Stomach smooth muscle (tissue), 2 donors: Measurements from ENCODE around the gene FREM2.

Source experiments
- H3K27ac ChIP-seq: one replicate; pipeline ENCODE4 v1.7.0; 2013; ENCODE audit warnings: mild to moderate bottlenecking, low read length, inconsistent platforms
- H3K27me3 ChIP-seq, 2 donors: one replicate each; pipeline ENCODE4 v1.7.0; 2013; ENCODE audit warnings: low read length in 2 of 2; ENCODE audit not compliant: insufficient read depth in 2 of 2, control insufficient read depth in 1 of 2
- H3K36me3 ChIP-seq, 2 donors: one replicate each; pipeline ENCODE4 v1.7.0; 2013; ENCODE audit warnings: low read length in 2 of 2; ENCODE audit not compliant: control insufficient read depth in 2 of 2, insufficient read depth in 2 of 2
- H3K4me1 ChIP-seq: one replicate; pipeline ENCODE4 v1.7.0; 2013; ENCODE audit warnings: low read length; ENCODE audit not compliant: control insufficient read depth, insufficient read depth
- H3K4me3 ChIP-seq, 2 donors: one replicate each; pipeline ENCODE4 v1.7.0; 2013; ENCODE audit warnings: low read length in 2 of 2
- H3K9ac ChIP-seq, 2 donors: one replicate each; pipeline ENCODE4 v1.7.0; 2013; ENCODE audit warnings: low read length in 2 of 2, mild to moderate bottlenecking in 1 of 2
- H3K9me3 ChIP-seq, 2 donors: one replicate each; pipeline ENCODE4 v1.7.0; 2013; ENCODE audit warnings: low read length in 2 of 2; ENCODE audit not compliant: control insufficient read depth in 2 of 2
- donor health status: healthy.
- donor health status: Pancreatic carcinoma.

FREM2 gene

DNA sequence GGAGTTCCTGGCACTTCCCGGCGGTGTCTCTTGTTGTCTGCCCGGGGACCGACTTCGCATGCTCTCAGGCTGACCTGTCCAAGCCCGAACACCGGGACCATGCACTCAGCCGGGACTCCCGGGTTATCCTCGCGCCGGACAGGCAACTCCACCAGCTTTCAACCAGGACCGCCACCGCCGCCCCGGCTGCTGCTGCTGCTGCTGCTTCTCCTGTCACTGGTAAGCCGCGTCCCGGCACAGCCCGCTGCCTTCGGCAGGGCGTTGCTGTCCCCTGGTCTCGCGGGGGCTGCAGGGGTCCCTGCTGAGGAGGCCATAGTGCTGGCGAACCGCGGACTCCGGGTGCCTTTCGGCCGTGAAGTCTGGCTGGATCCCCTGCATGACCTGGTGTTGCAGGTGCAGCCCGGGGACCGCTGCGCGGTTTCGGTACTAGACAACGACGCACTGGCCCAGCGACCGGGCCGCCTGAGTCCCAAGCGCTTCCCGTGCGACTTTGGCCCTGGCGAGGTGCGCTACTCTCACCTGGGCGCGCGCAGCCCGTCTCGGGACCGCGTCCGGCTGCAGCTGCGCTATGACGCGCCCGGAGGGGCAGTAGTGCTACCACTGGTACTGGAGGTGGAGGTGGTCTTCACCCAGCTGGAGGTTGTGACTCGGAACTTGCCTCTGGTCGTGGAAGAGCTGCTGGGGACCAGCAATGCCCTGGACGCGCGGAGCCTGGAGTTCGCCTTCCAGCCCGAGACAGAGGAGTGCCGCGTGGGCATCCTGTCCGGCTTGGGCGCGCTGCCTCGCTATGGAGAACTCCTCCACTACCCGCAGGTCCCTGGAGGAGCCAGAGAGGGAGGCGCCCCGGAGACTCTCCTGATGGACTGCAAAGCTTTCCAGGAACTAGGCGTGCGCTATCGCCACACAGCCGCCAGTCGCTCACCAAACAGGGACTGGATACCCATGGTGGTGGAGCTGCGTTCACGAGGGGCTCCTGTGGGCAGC, 661 bp downstream of the FREM2 start:
- Histone ChIP-seq H3K36me3 (no peaks in the 10 kb centered on the region), H3K27ac (no peak overlapping the region), H3K9me3 (no peaks in the 10 kb centered on the region), H3K4me1 (peaks cover 16% of the 10 kb centered on the region), H3K4me3 (peak overlapping the region; percentile 76 to 80), H3K27me3 (peaks cover 6 to 7% of the 10 kb centered on the region in 2 donors), H3K9ac (no peak overlapping the region)

DNA sequence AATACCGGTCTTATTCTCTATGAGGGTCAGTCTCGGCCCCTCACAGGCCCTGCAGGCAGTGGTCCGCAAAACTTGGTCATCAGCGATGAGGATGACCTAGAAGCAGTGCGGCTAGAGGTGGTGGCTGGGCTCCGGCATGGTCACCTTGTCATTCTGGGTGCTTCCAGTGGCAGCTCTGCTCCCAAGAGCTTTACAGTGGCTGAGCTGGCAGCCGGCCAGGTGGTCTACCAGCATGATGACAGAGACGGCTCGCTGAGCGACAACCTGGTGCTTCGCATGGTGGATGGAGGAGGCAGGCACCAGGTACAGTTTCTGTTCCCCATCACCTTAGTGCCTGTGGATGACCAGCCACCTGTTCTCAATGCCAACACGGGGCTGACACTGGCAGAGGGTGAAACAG, 1.8 kb downstream of the FREM2 start:
- Histone ChIP-seq H3K36me3 (no peaks in the 10 kb centered on the region), H3K4me3 (no peak overlapping the region), H3K9ac (no peak overlapping the region), H3K27me3 (peaks cover 6 to 7% of the 10 kb centered on the region in 2 donors), H3K27ac (no peak overlapping the region), H3K9me3 (no peaks in the 10 kb centered on the region), H3K4me1 (peaks cover 22% of the 10 kb centered on the region)

DNA sequence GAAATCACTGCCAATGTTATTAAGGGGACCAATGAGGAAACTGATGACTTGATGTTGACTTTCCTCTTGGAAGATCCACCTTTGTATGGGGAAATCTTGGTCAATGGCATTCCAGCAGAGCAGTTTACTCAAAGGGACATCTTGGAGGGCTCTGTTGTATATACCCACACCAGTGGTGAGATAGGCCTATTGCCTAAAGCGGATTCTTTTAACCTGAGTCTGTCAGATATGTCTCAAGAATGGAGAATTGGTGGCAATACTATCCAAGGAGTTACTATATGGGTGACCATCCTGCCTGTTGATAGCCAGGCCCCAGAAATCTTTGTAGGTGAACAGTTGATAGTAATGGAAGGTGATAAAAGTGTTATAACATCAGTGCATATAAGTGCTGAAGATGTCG, 3.4 kb downstream of the FREM2 start:
- no peak overlapping the region for H3K27ac ChIP-seq
- H3K4me1 ChIP-seq: peaks cover 22% of the 10 kb centered on the region
- no peaks in the 10 kb centered on the region for H3K9me3 ChIP-seq
- no peak overlapping the region for H3K9ac ChIP-seq
- H3K4me3 ChIP-seq: no peak overlapping the region
- no peaks in the 10 kb centered on the region for H3K36me3 ChIP-seq
- H3K27me3 ChIP-seq: peaks cover 6 to 7% of the 10 kb centered on the region in 2 donors

DNA sequence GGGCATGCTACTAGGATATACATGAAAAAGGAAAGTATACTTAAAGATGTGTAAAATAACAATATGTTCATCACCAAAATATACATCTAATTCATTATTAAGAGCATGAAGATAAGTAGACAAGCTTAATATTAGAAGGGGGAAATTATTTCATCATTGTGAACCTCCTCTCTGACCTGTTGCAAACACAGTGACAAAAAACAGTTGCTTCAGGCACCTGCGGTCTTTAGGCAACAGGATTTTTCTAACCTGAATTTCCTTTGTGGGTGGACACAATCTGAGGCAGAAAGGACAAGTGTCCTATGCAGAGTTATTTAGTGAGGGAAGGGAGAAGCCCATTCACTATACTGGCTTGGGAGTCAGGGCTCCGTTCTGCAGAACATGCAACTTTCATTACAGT, 6.3 kb downstream of the FREM2 start:
- H3K27me3 ChIP-seq: peaks cover 0 to 1% of the 10 kb centered on the region in 2 donors
- no peak overlapping the region for H3K9ac ChIP-seq
- peak overlapping the region in 1 of 2 donors; percentile 49 for H3K4me3 ChIP-seq
- H3K27ac ChIP-seq: no peak overlapping the region
- no peaks in the 10 kb centered on the region for H3K36me3 ChIP-seq
- H3K9me3 ChIP-seq: no peaks in the 10 kb centered on the region
- H3K4me1 ChIP-seq: peaks cover 8% of the 10 kb centered on the region

DNA sequence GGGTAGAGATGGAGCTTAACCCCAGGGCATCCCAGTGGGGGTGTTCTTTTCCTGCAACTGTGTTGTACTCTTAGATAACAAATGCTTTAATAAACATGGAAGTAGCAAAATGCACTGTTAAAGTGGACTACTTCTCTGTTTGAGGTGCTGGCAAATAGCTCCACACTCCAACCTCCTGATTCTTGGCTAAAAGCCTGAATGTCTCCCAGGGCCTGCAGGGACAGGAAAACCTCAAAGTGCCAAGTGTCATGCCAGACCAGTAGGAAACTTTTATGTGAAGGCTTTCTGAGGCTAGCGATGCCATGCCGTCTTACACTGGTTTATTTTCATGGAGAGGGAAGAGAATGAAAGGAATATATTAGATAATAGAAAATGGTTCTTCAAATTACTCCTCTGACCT, 6.8 kb downstream of the FREM2 start:
- H3K27ac ChIP-seq: no peak overlapping the region
- H3K27me3 ChIP-seq: no peaks in the 10 kb centered on the region
- H3K36me3 ChIP-seq: no peaks in the 10 kb centered on the region
- H3K9me3 ChIP-seq: no peaks in the 10 kb centered on the region
- peaks cover 5% of the 10 kb centered on the region for H3K4me1 ChIP-seq
- no peak overlapping the region for H3K9ac ChIP-seq
- H3K4me3 ChIP-seq: peak overlapping the region in 1 of 2 donors; percentile 49

DNA sequence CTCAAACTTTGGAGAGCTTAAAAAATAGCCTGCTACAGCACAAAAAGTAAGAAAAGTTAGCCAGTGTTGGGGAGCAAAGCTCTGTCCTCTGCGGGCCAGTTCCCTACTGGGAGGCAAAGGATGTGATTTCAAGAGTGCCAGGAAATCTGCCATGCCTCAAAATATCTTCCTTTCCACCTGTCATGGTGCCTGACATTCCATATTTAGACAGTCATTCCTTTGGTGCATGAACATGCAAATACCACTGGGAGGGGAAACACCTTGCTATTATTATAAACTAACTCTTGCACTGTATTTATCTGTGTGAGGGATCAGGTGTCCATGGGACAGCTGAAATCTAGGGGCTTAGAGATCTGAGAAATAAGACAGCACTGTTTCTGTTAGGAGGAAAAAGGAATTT, 10.3 kb downstream of the FREM2 start:
- Histone ChIP-seq H3K4me3 (no peak overlapping the region), H3K27me3 (no peaks in the 10 kb centered on the region), H3K36me3 (no peaks in the 10 kb centered on the region), H3K9me3 (no peaks in the 10 kb centered on the region), H3K9ac (no peak overlapping the region), H3K27ac (no peak overlapping the region), H3K4me1 (peaks cover 5% of the 10 kb centered on the region)

DNA sequence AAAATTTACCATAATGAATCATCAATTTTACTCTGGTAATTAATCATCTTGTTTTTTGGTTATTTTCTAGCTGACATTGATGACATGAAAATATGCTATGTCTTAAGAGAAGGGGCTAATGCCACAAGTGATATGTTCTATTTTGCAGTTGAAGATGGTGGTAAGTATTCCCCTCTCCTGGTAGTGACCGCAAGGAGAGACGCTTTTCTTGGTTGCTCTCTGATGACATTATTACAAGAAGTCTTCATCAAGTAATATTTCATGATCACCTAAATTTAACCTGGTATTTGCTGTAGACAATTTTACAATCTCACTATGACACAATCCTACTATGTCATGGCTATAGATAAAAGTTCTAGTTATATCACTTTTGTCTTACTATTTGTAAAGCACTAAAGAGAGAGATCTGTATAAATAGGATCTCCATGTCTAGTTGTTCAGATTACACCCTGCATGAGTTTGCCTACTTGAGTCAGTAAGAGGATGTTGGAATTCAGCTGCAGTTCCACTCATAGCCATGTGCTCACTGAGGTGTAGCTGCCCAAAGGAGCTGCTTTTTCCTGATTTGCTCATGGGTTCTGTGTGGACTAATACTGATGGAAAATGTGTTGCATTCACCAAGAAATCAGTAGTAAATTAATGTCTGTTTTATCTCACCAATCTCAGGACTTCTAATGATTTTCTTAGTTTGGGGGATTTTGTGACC, 10.9 kb downstream of the FREM2 start:
- no peak overlapping the region for H3K9ac ChIP-seq
- no peaks in the 10 kb centered on the region for H3K27me3 ChIP-seq
- peaks cover 5% of the 10 kb centered on the region for H3K4me1 ChIP-seq
- no peaks in the 10 kb centered on the region for H3K36me3 ChIP-seq
- H3K9me3 ChIP-seq: no peaks in the 10 kb centered on the region
- H3K4me3 ChIP-seq: no peak overlapping the region
- no peak overlapping the region for H3K27ac ChIP-seq

DNA sequence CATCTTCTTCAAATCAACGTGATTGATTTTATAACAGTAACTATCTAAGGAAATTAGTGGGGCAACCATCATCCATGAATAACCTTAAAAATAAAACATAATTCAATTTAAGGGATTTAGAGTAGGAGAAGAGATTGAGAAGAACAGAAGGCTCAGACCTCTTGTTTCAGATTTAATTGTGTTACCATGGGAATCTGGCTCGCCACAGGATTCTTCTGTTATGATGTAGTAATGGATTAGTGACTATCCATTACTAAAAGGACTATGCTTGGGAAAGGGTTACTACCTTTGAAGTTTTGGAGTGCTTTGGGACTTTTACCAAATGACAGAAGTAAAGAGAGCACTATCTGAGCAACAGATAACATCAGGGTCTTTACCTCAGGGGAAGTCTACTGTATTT, 13.2 kb downstream of the FREM2 start:
- no peak overlapping the region for H3K4me3 ChIP-seq
- H3K27ac ChIP-seq: no peak overlapping the region
- no peaks in the 10 kb centered on the region for H3K9me3 ChIP-seq
- no peak overlapping the region for H3K9ac ChIP-seq
- no peaks in the 10 kb centered on the region for H3K4me1 ChIP-seq
- H3K36me3 ChIP-seq: no peaks in the 10 kb centered on the region
- H3K27me3 ChIP-seq: no peaks in the 10 kb centered on the region

DNA sequence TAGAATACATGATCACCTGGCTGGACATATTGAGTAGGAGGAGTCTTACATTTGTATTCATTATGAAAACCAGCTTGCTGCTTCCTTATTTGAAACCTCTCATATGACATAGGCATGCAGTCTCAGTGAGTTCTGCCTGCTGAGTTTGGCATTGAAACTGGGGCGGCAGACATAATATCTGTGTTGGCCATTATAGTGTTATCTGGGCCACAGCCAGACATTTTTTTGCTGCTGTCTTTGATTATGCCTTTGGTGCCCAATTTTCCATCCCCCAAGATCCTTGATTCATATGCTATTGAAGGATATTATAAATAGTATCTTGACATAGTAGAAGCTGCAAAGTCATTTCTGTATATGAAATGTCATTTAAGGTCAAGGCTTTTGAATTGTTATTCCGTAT, 15.8 kb downstream of the FREM2 start:
- Histone ChIP-seq H3K27ac (no peak overlapping the region), H3K9ac (no peak overlapping the region)

DNA sequence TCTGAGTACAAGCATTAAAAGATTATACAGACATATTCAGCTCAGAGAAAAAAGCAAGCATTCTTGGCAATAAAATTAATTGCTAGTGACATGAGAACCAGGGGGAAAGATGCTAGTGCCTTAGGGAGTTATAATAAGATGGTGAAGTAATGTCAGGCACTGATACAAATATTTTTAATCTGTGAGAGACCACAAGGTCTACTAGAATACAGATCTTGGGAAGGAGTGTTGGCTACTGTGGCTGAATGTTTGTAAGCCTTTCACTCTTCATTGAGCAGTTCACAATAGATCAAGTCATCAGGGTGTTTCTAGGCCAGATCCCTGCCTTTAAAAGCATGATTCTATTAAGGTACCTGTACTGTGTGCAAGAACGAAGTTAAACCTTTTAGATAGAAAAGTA, 16.4 kb downstream of the FREM2 start:
- no peaks in the 10 kb centered on the region for H3K4me1 ChIP-seq
- no peaks in the 10 kb centered on the region for H3K9me3 ChIP-seq
- H3K27ac ChIP-seq: no peak overlapping the region
- H3K36me3 ChIP-seq: no peaks in the 10 kb centered on the region
- H3K9ac ChIP-seq: no peak overlapping the region
- no peaks in the 10 kb centered on the region for H3K27me3 ChIP-seq
- no peak overlapping the region for H3K4me3 ChIP-seq

More for the DNA sequence above, 15.8 kb downstream of the FREM2 start:
- no peaks in the 10 kb centered on the region for H3K4me1 ChIP-seq
- H3K4me3 ChIP-seq: no peak overlapping the region
- H3K9me3 ChIP-seq: no peaks in the 10 kb centered on the region
- no peaks in the 10 kb centered on the region for H3K27me3 ChIP-seq
- no peaks in the 10 kb centered on the region for H3K36me3 ChIP-seq
